Nephron progenitor cell (in vitro differentiated cells): ENCODE measurements around the gene ARHGAP25.

Source experiments
- DNase-seq: peaks from one replicate; pipeline ENCODE4 v3.0.0; 2021
- H3K27ac Mint-ChIP-seq: 2 replicates; pipeline ENCODE4 v1.8.0; 2021; ENCODE audit warnings: mild to moderate bottlenecking, moderate library complexity, mixed read lengths
- H3K27me3 Mint-ChIP-seq: 2 replicates; pipeline ENCODE4 v1.8.0; 2021; ENCODE audit warnings: mild to moderate bottlenecking, low read depth, mixed read lengths; ENCODE audit not compliant: poor library complexity
- H3K36me3 Mint-ChIP-seq: 2 replicates; pipeline ENCODE4 v1.8.0; 2021; ENCODE audit warnings: low read depth, mixed read lengths
- H3K4me1 Mint-ChIP-seq: 2 replicates; pipeline ENCODE4 v1.8.0; 2021; ENCODE audit warnings: mixed read lengths
- H3K4me3 Mint-ChIP-seq: 2 replicates; pipeline ENCODE4 v1.8.0; 2021; ENCODE audit warnings: mild to moderate bottlenecking, moderate library complexity, mixed read lengths
- H3K9me3 Mint-ChIP-seq: 2 replicates; pipeline ENCODE4 v1.8.0; 2021; ENCODE audit warnings: mild to moderate bottlenecking, moderate library complexity, mixed read lengths
- CTCF ChIP-seq: fragments of 200-600 bp; sonication (generic); IDR thresholded peaks from 2 replicates; pipeline ENCODE4 v1.5.0; 2021; ENCODE audit warnings: antibody characterized with exemption

ARHGAP25 gene

DNA sequence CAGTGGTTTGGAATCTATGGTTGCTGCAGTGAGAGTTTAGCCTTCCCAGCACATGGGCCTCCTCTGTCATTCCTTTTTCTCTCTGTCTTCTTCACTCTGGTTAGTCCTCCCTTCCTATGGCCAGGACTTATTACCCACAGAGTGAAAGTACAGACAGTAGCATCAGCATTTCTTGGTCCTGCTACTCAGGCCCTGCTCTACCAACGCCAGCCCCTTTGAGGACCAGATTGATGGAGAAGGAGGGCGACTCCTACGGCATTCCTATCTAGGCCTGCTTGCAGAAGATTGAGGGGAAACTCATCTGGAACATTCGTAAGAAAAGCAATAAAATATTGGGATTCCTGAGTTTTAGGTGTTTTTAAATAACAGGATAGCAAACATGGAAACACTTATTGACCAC is 93.1 kb downstream of the ARHGAP25 start:
- TF ChIP-seq CTCF, result no peak
- no peak for DNase-seq
- Mint-ChIP-seq H3K9me3 (no peaks in the 10 kb centered on the region), H3K27ac (no peak overlapping the region), H3K36me3 (peaks cover 5% of the 10 kb centered on the region), H3K4me1 (peaks cover 27% of the 10 kb centered on the region), H3K27me3 (peaks cover 10% of the 10 kb centered on the region), H3K4me3 (no peak overlapping the region)

GRCh38 chr2:68828887-68829708 is 94.5 kb downstream of the ARHGAP25 start:
- Mint-ChIP-seq H3K27ac (peak overlapping the region; percentile 43), H3K4me1 (peaks cover 17% of the 10 kb centered on the region), H3K4me3 (no peak overlapping the region), H3K9me3 (no peaks in the 10 kb centered on the region), H3K36me3 (peaks cover 5% of the 10 kb centered on the region), H3K27me3 (peaks cover 7% of the 10 kb centered on the region)
- TF ChIP-seq CTCF, result no peak
- DNase-seq, result peak; percentile 10

GRCh38 chr2:68829749-68830148 is 95.1 kb downstream of the ARHGAP25 start:
- H3K27ac Mint-ChIP-seq, result no peak overlapping the region

DNA sequence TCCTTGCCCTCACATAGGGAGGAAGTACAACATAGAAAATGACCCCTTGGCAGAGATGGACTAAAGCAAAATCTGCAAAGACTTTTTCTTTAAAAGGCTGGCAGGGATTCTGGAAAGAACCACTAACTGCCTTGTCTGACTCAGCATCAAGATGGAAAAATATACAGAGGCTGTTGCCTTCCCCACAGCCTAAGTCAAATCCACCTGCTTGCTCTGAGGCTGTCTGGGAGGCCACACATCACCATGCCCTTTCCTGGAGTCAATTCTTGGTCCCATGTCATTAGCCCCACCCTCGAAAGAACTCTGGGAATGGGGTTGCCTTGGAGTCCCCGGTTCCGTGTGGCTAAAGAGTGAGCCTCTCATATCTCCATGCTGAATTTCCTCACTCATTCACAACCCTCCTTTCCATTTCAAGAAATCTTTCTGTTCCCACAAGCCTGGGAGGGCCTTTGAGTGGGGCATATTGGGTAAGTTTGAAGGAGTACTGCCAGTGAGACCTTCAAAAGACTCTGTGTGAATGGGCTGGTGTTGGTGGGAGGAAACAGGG is 97.1 kb downstream of the ARHGAP25 start:
- peaks cover 16% of the 10 kb centered on the region for H3K4me1 Mint-ChIP-seq
- H3K27ac Mint-ChIP-seq, result no peak overlapping the region
- H3K27me3 Mint-ChIP-seq, result peaks cover 9% of the 10 kb centered on the region
- no peaks in the 10 kb centered on the region for H3K36me3 Mint-ChIP-seq
- DNase-seq, result no peak
- no peak for TF ChIP-seq CTCF
- H3K4me3 Mint-ChIP-seq, result no peak overlapping the region
- H3K9me3 Mint-ChIP-seq, result no peaks in the 10 kb centered on the region

More at GRCh38 chr2:68829749-68830148, 95.1 kb downstream of the ARHGAP25 start:
- Mint-ChIP-seq H3K4me1 (peaks cover 16% of the 10 kb centered on the region), H3K27me3 (peaks cover 7% of the 10 kb centered on the region), H3K9me3 (no peaks in the 10 kb centered on the region), H3K36me3 (peaks cover 5% of the 10 kb centered on the region), H3K4me3 (no peak overlapping the region)
- DNase-seq, result no peak
- TF ChIP-seq CTCF, result no peak

DNA sequence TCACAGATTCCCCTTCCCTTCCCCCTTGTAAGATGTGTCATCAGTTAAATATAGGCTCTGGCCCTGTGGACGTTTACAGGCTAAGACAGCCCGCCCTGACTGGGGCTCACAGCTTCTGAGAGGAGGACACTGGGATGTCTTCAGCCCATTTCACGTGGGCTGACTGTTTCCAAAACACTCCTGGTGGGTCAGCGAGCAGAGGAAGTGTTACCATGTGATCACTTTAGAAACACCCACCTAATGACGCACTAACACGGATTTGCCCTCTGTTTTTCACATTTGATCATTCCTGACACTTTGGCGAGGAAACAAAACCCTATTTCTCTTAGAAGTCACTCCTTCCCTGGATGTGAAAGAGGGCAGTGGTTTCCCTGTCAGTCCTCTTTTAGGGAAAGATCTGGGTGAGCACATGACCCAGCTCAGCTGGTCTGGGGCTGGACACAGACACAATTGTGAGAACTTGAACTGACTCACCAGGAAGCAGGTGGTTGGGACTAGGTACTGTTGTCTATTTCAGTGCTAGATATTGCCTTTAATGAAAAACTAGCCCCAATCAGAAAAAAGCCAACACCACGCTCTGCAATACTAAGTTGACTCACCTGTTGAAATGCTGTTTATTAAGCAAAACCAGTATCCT is 97.7 kb downstream of the ARHGAP25 start:
- Mint-ChIP-seq H3K4me1 (peaks cover 16% of the 10 kb centered on the region), H3K4me3 (no peak overlapping the region), H3K27ac (no peak overlapping the region), H3K36me3 (no peaks in the 10 kb centered on the region), H3K27me3 (peaks cover 9% of the 10 kb centered on the region), H3K9me3 (no peaks in the 10 kb centered on the region)
- DNase-seq, result no peak
- no peak for TF ChIP-seq CTCF
